ENCODE data around the gene ZDHHC17.

- TF ChIP-seq EP300 (IDR thresholded peaks at IDR 0.05; ENCODE audit: borderline replicate concordance) (no peak), TEAD4 (IDR thresholded peaks at IDR 0.05) (no peak), EGR1 (IDR thresholded peaks at IDR 0.05) (no peak), NFIC (IDR thresholded peaks at IDR 0.05) (no peak), RAD21 (IDR thresholded peaks at IDR 0.05; ENCODE audit: low read depth) (no peak)
These were observed 84.2 kb downstream of the ZDHHC17 start for GRCh38 chr12:76848132-76848531.

Measured in Ishikawa (cell line).